Right lobe of liver (tissue), 6 donors: ENCODE data around the gene CFAP119. TPM values are rescaled to one million over a fixed set of nuclear protein-coding genes. Genes with fewer than 3 reads are reported as not detected.
A peak's percentile ranks its signal among the peaks of the same experiment; 100 is the strongest.

Experiments
- ATAC-seq, 4 donors: fragments of 200-7000 bp; cut with Tn5 transposase; one replicate each; pipeline ENCODE4 v1.9.1; 2020; ENCODE audit warnings: mild to moderate bottlenecking in 4 of 4, moderate library complexity in 4 of 4
- DNase-seq, 3 donors: peaks; one replicate each; pipeline ENCODE4 v3.0.0-alpha.2; 2020
- H3K27ac ChIP-seq, 3 donors: fragments of 200-600 bp; one replicate each; pipeline ENCODE4 v1.8.0; 2022
- H3K27me3 ChIP-seq, 2 donors: fragments of 200-600 bp; one replicate each; pipeline ENCODE4 v1.8.0; 2022
- H3K36me3 ChIP-seq, 4 donors: fragments of 200-600 bp; sonication (generic) in 1 of 4; one replicate each; pipeline versions ENCODE4 v1.5.1 to v1.8.0; 2017 to 2022; ENCODE audit warnings: control low read depth in 1 of 4
- H3K4me1 ChIP-seq, 4 donors: fragments of 200-600 bp; sonication (generic) in 1 of 4; one replicate each; pipeline versions ENCODE4 v1.5.1 to v1.8.0; 2017 to 2022; ENCODE audit warnings: control low read depth in 1 of 4
- H3K4me3 ChIP-seq, 3 donors: fragments of 200-600 bp; one replicate each; pipeline ENCODE4 v1.8.0; 2022
- H3K9me3 ChIP-seq, 4 donors: fragments of 200-600 bp; sonication (generic) in 1 of 4; one replicate each; pipeline versions ENCODE4 v1.5.1 to v1.8.0; 2017 to 2022; ENCODE audit warnings: control low read depth in 1 of 4
- CTCF ChIP-seq, 4 donors: fragments of 200-600 bp in 3 of 4; fragments of 450-650 bp in 1 of 4; IDR thresholded peaks; one replicate each; pipeline versions ENCODE4 v1.5.1 to v1.8.0; 2016 to 2022; ENCODE audit warnings: antibody characterized with exemption in 4 of 4, mild to moderate bottlenecking in 2 of 4
- POLR2A ChIP-seq: fragments of 450-650 bp; IDR thresholded peaks from one replicate; pipeline ENCODE4 v1.6.1; 2017; ENCODE audit warnings: antibody characterized with exemption, mild to moderate bottlenecking
- WGBS: methylation state at CpG from one replicate; pipeline ENCODE4 v1.1.6; 2018; ENCODE audit warnings: low coverage, low lambda C conversion rate; ENCODE audit not compliant: insufficient coverage; ENCODE audit errors: missing lambda C conversion rate; 5-methylcytosine and 5-hydroxymethylcytosine counted together
- intact Hi-C, 2 donors: fragments of 100-400 bp; cut with DNase I; formaldehyde crosslinking; loops; one replicate each; pipeline versions ENCODE4 v1.11.2 to v1.14.1; 2022
- total RNA-seq, 6 experiments: library from RNA; depleted of rRNA in 2 of 6; stranded (reverse); fragments of >200 nt in 2 of 6; fragmentation: NEBNext Ultra II Directional in 3 of 6; extraction: Animal tissue kit (Norgen Biotek cat#: 25700) in 3 of 6; gene quantifications; one replicate each; pipeline versions ENCODE4 v1.1.0 to v1.2.4, GENCODE V29; 2016 to 2023
- donor health status: DM: no; HTN: yes; CAD: no.
- donor health status: DM: no; HTN: no; CAD: no.
- donor health status: DM: no; HTN: no; CAD: no.
- donor health status: DM: no; HTN: yes; CAD: no.
- donor health status: DM: no; HTN: yes; CAD: no.

CFAP119 gene
- total RNA-seq, 6 experiments from 2014 or later = 0.19 to 1.8 (median 0.29) TPM; not detected in 1

GRCh38 chr16:30750201-30750600 is 11.7 kb downstream of the CFAP119 start:
- peaks cover 0 to 19% (median 10%) of the 10 kb centered on the region in 4 donors for H3K4me1 ChIP-seq
- 79% methylated on average over 4 of the region's 4 CpGs for WGBS
- TF ChIP-seq CTCF (IDR thresholded peaks at IDR 0.05) (no peak), POLR2A (no peak)
- ATAC-seq (no peak), DNase-seq (no peak)
- H3K27me3 ChIP-seq = no peaks in the 10 kb centered on the region
- H3K9me3 ChIP-seq = no peaks in the 10 kb centered on the region
- no peak overlapping the region for H3K4me3 ChIP-seq
- H3K36me3 ChIP-seq = peaks cover 0 to 19% (median 3%) of the 10 kb centered on the region in 4 donors
- intact Hi-C loops = loop anchor here in 1 of 2 donors (10.0 kb wide), 1 partner anchor 45 kb away; no protein-coding TSS in a partner anchor
- no peak overlapping the region for H3K27ac ChIP-seq

GRCh38 chr16:30748634-30749445 is 13.0 kb downstream of the CFAP119 start:
- DNase-seq (peak; percentile 67 to 73 (median 69)), ATAC-seq (peak; percentile 35 to 45 (median 41))
- Histone ChIP-seq H3K4me1 (peaks cover 0 to 19% (median 9%) of the 10 kb centered on the region in 4 donors), H3K27ac (peak overlapping the region in 1 of 3 donors; percentile 47), H3K4me3 (peak overlapping the region; percentile 70 to 77 (median 73)), H3K27me3 (no peaks in the 10 kb centered on the region), H3K36me3 (peaks cover 0 to 20% (median 4%) of the 10 kb centered on the region in 4 donors), H3K9me3 (no peaks in the 10 kb centered on the region)
- no peak for TF ChIP-seq POLR2A
- no peak for TF ChIP-seq CTCF (IDR thresholded peaks at IDR 0.05)
- intact Hi-C loops = no loop called here
- 9% methylated on average over 7 of the region's 36 CpGs for WGBS

- DNase-seq (peak; percentile 99 to 100 (median 100)), ATAC-seq (peak; percentile 93 to 98 (median 96))
- Histone ChIP-seq H3K4me3 (peak within 1 kb of the TSS; percentile 70 to 77 (median 73)), H3K27ac (peak within 1 kb of the TSS; percentile 61 to 71 (median 68)), H3K4me1 (peaks cover 0 to 19% (median 9%) of the 10 kb centered on the region in 4 donors), H3K9me3 (no peaks in the 10 kb centered on the region), H3K36me3 (peaks cover 0 to 13% (median 5%) of the 10 kb centered on the region in 4 donors), H3K27me3 (no peaks in the 10 kb centered on the region)
- 0% methylated on average over 5 of the region's 60 CpGs for WGBS
- TF ChIP-seq POLR2A (peak; percentile 77), CTCF (IDR thresholded peaks at IDR 0.05) (no peak)
- intact Hi-C loops = no loop called here
Observed at GRCh38 chr16:30747799-30748633, 13.8 kb downstream of the CFAP119 start, which contains the start of gene PHKG2. Gene PHKG2, plus strand, starts transcription at chr16:30748425. Its CDS starts 396 bp downstream, at chr16:30748821.

GRCh38 chr16:30747331-30747730 is 14.5 kb downstream of the CFAP119 start:
- 36% methylated on average over 3 of the region's 3 CpGs for WGBS
- DNase-seq (no peak), ATAC-seq (no peak)
- intact Hi-C loops = no loop called here
- H3K27me3 ChIP-seq = no peaks in the 10 kb centered on the region
- H3K36me3 ChIP-seq = peaks cover 0 to 12% (median 5%) of the 10 kb centered on the region in 4 donors
- no peaks in the 10 kb centered on the region for H3K9me3 ChIP-seq
- peak overlapping the region in 1 of 3 donors; percentile 73 for H3K4me3 ChIP-seq
- H3K27ac ChIP-seq = peak overlapping the region; percentile 61 to 71 (median 68)
- TF ChIP-seq POLR2A = no peak
- TF ChIP-seq CTCF (IDR thresholded peaks at IDR 0.05) = no peak
- peaks cover 0 to 19% (median 9%) of the 10 kb centered on the region in 4 donors for H3K4me1 ChIP-seq
